Measurements from ENCODE around the gene EIF3I. TPM values are rescaled to one million over a fixed set of nuclear protein-coding genes. Genes with fewer than 3 reads are reported as not detected.

EIF3I gene
- total and polyA plus RNA-seq, 2 donors from 2014 or later: 132 to 178 TPM

DNA sequence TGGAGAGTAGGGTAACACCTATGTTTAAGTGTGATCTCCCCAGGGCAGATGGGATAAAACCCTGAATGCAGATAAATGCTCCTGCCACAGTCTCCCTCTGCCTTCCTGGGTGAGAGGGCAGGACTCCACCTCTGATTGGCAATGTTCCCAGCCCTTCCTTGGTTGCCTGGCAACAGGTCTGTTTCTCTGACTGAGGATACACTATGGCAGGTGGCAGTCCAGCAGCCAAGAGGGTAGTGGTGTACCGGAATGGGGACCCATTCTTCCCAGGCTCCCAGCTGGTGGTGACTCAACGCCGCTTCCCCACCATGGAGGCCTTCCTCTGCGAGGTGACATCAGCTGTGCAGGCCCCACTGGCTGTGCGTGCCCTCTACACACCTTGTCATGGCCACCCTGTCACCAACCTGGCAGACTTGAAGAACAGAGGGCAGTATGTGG is 13.3 kb upstream of the EIF3I start, which contains the start of gene DCDC2B:
TSS of gene DCDC2B (plus strand) at position 199 of the 438 bp plus-strand sequence. CDS start at position 204, 5 bp downstream.
- Histone ChIP-seq H3K9me3 (ENCODE audit: control insufficient read depth in 2 of 3, insufficient read depth in 1 of 3, low read length in 3 of 3) (no peaks in the 10 kb centered on the region), H3K4me3 (ENCODE audit: low read length in 3 of 3) (no peak within 1 kb of the TSS), H3K36me3 (ENCODE audit: control insufficient read depth in 2 of 3, insufficient read depth in 3 of 3, low read length in 3 of 3) (no peaks in the 10 kb centered on the region), H3K27ac (ENCODE audit: low read depth in 2 of 2, low read length in 2 of 2) (no peak within 1 kb of the TSS), H3K4me1 (ENCODE audit: control insufficient read depth in 2 of 3, insufficient read depth in 2 of 3, low read depth in 1 of 3, low read length in 3 of 3) (peaks cover 2 to 16% (median 4%) of the 10 kb centered on the region in 3 donors), H3K9ac (ENCODE audit: low read length in 3 of 3) (no peak within 1 kb of the TSS), H3K27me3 (ENCODE audit: control insufficient read depth, insufficient read depth, low read length) (no peaks in the 10 kb centered on the region)
- DNase-seq (peak in 4 of 5 donors; percentile 58 to 90 (median 64)), FAIRE-seq (no peak)
- TF ChIP-seq, protein P1, sequence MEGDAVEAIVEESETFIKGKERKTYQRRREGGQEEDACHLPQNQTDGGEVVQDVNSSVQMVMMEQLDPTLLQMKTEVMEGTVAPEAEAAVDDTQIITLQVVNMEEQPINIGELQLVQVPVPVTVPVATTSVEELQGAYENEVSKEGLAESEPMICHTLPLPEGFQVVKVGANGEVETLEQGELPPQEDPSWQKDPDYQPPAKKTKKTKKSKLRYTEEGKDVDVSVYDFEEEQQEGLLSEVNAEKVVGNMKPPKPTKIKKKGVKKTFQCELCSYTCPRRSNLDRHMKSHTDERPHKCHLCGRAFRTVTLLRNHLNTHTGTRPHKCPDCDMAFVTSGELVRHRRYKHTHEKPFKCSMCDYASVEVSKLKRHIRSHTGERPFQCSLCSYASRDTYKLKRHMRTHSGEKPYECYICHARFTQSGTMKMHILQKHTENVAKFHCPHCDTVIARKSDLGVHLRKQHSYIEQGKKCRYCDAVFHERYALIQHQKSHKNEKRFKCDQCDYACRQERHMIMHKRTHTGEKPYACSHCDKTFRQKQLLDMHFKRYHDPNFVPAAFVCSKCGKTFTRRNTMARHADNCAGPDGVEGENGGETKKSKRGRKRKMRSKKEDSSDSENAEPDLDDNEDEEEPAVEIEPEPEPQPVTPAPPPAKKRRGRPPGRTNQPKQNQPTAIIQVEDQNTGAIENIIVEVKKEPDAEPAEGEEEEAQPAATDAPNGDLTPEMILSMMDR (IDR thresholded peaks at IDR 0.05; ENCODE audit: borderline replicate concordance, extremely low read depth, insufficient read depth): no peak
- intact Hi-C loops (cut with DNase I): no loop called here

DNA sequence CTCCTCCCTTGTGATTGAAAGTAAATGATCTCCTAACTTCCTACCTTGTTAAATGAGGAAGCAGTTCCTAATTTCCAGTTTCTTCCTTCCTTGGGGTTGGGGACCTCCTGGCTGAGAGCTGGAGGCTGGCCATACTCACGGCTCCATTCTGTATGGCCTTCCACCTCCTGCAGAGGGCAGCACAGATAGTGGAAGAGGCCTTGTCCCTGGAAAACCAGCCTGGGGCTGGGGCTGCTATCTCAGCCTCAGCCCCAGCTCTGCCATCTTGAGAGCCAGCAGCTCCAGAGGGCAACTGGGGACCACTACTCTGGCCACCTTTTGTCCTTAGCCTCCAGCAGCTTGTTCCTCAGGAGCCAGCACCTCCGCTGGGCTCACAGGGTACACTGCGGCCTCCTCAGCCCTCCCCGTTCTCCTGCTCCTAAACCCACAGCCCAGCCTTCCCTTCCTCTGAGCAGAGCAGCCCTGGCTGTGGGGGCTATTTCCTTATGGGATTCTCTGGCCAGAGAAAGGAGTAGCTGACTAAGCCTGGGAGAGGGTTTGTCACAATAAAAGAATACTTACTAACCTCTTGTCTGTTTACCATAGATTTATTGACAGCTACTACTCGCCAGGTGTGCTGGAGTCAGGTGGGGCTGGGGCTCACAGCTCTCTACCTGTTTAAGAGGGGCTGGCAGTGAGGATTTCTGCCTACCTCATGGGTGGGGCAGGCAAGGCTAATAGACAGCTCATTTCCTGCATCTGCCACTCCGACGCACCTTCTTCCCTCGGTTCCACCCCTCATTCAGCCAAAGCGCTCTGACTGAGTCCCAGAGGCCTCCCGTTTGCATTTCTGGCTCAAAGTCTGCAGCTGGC is 6.4 kb upstream of the EIF3I start:
- Histone ChIP-seq H3K4me3 (ENCODE audit: low read length in 3 of 3) (no peak overlapping the region), H3K9me3 (ENCODE audit: control insufficient read depth in 2 of 3, insufficient read depth in 1 of 3, low read length in 3 of 3) (no peaks in the 10 kb centered on the region), H3K27ac (ENCODE audit: low read depth in 2 of 2, low read length in 2 of 2) (no peak overlapping the region), H3K4me1 (ENCODE audit: control insufficient read depth in 2 of 3, insufficient read depth in 2 of 3, low read depth in 1 of 3, low read length in 3 of 3) (peaks cover 0 to 7% (median 7%) of the 10 kb centered on the region in 3 donors), H3K27me3 (ENCODE audit: control insufficient read depth, insufficient read depth, low read length) (no peaks in the 10 kb centered on the region), H3K9ac (ENCODE audit: low read length in 3 of 3) (no peak overlapping the region), H3K36me3 (ENCODE audit: control insufficient read depth in 2 of 3, insufficient read depth in 3 of 3, low read length in 3 of 3) (peaks cover 2 to 36% (median 13%) of the 10 kb centered on the region in 3 donors)
- peak in 3 of 5 donors; percentile 58 to 84 (median 70) for DNase-seq
- no peak for FAIRE-seq
- TF ChIP-seq, protein P1 (IDR thresholded peaks at IDR 0.05; ENCODE audit: borderline replicate concordance, extremely low read depth, insufficient read depth): peak; percentile 76
- intact Hi-C loops (cut with DNase I): no loop called here

DNA sequence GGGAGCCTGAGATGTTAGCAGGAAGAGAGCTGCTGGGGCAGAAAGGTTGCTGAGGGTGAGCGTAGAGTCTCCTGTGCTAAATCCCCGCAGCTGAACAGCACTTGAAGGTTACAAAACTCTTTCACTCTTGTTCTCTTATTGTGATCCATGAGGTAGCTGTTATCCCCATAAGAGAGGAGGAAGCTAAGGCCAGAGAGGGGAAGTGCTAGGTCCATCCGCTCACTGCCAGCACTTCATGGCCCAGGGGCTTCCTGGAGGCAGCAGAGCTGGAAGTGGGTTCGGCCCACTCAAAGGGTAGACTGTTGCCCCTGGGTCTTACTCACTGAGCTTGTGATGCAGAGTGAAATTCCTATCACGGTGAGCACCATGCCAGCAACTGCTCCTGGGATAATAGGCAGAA is 5.6 kb upstream of the EIF3I start:
- Histone ChIP-seq H3K36me3 (ENCODE audit: control insufficient read depth in 2 of 3, insufficient read depth in 3 of 3, low read length in 3 of 3) (peaks cover 2 to 36% (median 13%) of the 10 kb centered on the region in 3 donors), H3K9me3 (ENCODE audit: control insufficient read depth in 2 of 3, insufficient read depth in 1 of 3, low read length in 3 of 3) (no peaks in the 10 kb centered on the region), H3K27ac (ENCODE audit: low read depth in 2 of 2, low read length in 2 of 2) (no peak overlapping the region), H3K9ac (ENCODE audit: low read length in 3 of 3) (no peak overlapping the region), H3K4me1 (ENCODE audit: control insufficient read depth in 2 of 3, insufficient read depth in 2 of 3, low read depth in 1 of 3, low read length in 3 of 3) (peaks cover 5 to 15% (median 12%) of the 10 kb centered on the region in 3 donors), H3K4me3 (ENCODE audit: low read length in 3 of 3) (no peak overlapping the region), H3K27me3 (ENCODE audit: control insufficient read depth, insufficient read depth, low read length) (no peaks in the 10 kb centered on the region)
- TF ChIP-seq, protein P1 (IDR thresholded peaks at IDR 0.05; ENCODE audit: borderline replicate concordance, extremely low read depth, insufficient read depth): no peak
- DNase-seq (no peak), FAIRE-seq (no peak)
- intact Hi-C loops (cut with DNase I): no loop called here

Data from kidney (tissue), 14 donors.